Stimulated activated naive CD4-positive, alpha-beta T cell treated with Interleukin-2 at 50 U/mL for 16 hours (primary cell): ENCODE results near the gene PURB.
"Not testable (repeated sequence)": the region's sequence is repeated elsewhere in the genome, so short reads cannot be mapped to it uniquely, and the experiment has no call there.

Source experiments
- DNase-seq: peaks from one replicate; lab custom pipeline; 2025; lab: John Stamatoyannopoulos, UW

PURB gene

GRCh38 chr7:44891791-44892190 is 6.5 kb upstream of the PURB start:
- no peak for DNase-seq

DNA sequence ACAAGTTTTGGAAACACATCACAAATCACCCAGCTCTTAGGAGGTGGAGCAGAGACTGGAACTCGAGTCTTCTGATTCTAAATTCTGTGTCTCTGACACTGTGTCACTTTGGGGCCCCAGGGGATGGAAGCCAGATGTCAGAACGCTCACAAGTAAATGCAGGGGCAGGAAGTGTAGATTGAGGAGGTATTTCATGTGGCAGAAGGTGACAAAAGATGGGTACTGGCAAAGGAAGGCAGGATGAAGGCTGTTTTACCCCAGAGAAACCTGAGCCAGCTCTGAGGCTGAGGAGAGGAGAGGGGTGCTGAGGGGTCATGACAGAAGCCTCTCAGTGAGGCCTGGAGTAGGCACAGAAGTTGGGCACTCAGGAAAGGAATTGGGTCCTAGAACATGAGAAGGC is 6.0 kb upstream of the PURB start:
- DNase-seq = no peak

DNA sequence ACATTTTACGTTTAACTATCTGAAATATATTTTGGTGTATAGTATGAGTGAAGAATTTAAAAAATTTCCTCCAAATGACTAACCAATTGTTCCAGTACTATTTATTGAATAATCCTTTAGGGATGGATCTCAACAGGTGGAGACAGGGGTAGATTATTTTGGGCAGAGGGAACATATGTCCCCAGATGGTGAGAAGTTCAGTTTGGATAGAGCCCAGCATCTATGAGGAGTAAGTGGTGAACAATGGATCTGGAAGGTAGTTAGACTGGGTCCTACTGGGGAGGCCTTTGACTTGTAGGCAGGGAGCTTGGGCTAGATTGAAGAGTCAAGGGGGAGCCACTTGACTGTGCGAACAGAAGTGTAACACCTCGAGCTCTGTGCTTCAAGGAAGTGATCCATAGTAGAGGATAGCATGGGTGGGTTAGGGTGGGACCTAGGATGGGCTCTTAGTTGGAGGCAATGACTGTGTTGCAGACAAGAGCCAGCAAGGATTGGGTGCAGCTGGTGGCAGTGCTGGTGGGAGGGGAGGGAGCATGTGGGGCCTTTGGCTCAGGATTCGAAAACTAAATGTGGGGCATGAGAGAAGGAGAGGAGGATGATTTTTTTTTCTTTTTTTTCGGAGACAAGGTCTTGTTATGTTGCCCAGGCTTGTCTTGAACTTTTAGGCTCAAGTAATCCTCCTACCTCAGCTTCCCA is 3.9 kb upstream of the PURB start:
- DNase-seq = no peak

GRCh38 chr7:44887293-44887692 is 2.0 kb upstream of the PURB start:
- DNase-seq = no peak

DNA sequence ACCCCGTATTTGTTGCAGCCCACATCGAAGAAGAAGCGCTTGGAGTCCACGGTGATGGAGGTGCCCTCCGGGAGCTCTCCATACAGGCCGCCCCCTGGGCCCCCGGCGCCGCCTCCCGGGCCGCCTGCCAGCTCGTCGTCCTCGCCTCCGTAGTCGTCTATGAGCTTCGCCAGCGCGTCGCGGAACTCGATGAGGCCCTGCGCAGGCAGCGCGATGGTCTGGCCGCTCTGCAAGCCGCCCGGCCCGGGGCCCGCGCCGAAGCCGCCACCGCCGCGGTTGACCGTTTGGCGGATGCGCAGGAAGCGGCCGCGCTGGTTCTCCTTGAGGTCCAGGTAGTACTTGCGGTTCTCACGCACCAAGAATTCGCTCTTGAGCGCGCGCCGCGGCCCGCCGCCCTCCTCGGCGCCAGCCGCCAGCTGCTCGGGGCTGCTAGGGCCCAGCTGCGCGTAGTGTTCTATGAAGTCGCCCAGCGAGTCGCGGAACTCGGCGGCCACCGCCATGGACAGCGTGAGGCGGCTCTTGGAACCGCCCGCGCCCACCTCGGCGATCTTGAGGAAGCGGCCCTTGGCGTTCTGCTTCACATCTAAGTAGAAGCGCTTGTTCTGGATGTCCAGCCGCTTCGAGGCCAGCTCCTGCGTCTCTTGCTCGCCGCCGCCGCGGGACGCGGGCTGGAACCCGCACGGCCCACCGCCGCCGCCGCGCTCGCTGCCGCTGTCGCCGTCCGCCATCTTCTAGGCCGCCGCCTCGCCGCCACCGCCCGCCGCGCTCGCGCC is 523 bp downstream of the PURB start:
- DNase-seq = peak; percentile 35

DNA sequence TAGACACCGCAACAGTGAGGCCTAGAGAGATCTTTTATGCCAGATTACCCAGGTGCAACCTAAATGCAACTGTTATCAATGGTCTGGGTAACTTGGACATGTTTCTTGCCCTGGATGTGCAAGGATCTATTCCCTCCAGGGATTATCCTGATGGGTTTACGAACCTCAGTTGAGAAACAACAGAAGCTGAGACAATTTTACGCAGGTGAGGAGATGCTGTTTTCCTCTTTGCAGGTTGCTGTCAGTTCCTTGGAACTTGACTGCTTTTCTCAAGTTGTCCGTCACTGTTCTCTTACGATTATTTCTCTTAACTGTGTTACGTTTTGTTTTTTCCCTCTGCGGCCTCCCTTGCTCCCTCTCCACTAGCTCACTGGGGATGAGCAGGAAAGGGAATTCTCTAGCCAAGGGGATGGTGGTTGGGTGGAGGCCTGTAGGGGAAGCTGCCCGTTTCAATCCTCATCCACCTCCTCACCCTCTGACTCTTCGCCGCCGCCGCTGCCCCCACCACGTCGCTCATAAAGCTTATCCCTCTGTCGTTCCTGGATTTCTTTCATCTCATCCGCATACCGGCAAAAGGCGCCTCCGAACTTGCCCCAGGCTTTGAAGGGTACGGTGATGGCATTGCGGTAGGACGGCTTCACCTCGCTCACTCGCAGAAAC is 1.2 kb downstream of the PURB start:
- DNase-seq = no peak

DNA sequence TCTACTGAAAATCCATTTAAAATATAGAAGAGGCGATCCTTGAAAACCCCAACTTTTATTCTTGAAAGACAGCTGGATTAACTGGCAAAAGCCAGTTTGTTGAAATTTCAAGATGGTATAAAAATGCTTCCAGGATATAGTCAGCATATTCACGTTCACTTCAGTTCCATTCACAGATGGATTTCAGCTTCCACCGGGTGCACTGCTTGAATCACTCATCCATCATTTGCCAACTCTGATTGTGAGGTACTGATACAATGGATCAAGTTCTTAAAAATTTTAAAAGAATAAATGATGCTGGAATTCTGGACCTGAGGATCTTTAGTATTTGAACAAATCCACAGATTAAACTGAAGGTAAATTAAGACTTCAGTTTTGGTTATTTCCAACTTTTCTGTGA is 2.4 kb downstream of the PURB start:
- DNase-seq = no peak

GRCh38 chr7:44881610-44882009 is 3.7 kb downstream of the PURB start:
- DNase-seq = no peak

DNA sequence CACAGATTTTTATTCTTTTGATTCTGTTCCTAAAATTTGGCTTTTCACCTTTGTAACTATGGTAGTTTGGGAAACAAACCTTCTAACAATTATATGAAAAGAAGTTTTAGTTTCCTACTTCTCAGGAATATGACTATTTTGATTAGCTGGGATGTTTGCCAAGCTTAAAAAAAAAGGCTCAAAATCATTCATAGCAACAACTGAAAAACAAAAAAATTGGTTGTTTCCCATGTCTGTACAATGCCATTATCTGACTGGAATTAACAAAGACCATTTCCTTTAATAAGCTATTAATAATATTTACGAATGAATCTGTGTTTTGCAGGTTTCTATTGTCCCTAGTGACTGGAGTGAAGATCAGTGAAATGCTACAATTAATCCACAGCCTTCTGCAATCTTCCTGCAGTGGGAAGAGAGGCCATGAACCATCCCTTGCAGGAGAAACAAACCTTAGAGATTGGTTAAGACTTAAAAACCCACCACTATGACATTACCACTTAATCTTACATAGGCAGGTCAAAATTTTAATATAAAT is 4.2 kb downstream of the PURB start:
- no peak for DNase-seq

DNA sequence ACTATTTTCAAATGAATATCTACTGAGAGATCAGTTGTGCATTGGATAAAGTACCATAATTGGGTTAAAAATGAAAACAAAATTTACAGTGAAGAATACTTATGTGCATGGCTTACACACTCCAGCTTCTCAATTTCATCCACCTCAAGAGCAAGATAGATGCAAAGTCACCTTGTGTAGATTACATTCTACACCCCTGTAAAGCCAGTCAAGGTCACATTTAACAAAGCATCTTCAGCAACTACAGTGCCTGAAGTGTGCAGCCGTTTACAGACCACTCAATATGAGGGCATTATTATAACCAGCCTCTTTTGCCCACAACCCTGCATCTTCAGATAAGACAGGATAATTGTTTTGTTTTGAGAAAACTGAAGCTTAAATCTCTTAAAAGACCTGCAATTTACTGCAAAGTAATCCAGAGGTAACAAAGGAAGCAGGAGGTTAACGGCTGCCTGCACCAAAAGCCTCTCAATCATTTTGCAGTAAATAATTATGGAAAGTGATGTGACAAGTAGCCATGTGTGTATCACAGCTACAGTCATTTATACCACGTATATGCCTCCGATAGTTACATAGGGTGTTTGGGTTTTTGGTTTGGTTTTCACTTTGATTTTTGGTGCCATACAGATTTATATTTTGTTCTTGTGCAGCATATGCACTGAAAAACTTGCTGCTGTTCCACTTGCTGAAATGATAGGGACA is 4.9 kb downstream of the PURB start:
- no peak for DNase-seq

DNA sequence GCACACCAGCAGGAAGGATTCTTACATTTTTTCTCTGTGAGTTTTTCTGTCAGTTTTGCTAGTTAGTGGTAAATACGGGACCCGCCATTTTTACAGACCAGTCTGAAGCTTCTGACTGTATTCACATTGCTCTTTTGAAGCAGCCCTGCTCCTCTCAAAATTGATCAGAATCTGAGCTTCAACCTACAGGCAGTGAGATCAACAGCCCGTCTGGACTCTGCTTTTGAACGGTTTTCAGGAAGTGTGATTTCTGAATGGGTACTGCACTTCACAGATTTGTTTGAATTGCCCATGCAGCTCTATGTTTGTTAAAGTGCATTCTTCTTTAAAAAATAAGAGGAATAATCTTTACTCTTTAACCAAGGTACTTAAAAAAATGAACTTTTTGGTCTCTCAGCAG is 8.9 kb downstream of the PURB start:
- DNase-seq = no peak

DNA sequence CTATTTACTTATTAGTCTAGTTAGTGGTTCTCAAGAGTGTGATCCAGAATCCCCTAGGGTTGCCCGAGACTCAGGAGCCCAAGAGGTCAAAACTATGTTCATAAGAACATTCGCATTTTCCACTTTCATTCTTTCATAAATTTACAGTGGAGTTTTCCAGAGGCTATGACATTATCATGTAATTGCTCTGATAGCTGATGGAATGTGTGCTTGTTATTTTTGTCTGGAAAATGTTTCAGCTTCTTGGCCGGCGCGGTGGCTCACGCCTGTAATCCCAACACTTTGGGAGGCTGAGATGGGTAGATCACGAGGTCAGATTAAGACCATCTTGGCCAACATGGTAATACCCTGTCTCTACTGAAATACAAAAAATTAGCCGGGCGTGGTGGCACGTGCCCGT is 10.1 kb downstream of the PURB start:
- no peak for DNase-seq

- no peak for DNase-seq
These were observed 12.5 kb downstream of the PURB start for GRCh38 chr7:44872787-44873186.

- not testable (repeated sequence) for DNase-seq
These were observed 13.4 kb downstream of the PURB start for GRCh38 chr7:44871918-44872317.

DNA sequence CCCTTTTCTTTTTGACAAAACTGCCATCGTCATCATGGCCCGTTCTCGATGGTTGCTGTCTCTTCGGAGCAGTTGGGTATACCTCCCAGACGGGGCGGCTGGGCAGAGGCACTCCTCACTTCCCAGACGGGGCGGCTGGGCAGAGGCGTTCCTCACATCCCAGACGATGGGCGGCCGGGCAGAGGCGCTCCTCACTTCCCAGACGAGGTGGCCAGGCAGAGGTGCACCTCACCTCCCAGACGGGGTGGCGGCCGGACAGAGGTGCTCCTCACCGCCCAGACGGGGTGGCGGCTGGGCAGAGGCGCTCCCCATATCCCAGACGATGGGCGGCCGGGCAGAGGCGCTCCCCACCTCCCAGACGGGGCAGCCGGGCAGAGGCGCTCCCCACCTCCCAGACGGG is 14.6 kb downstream of the PURB start:
- DNase-seq = not testable (repeated sequence)

- not testable (repeated sequence) for DNase-seq
These were observed 15.0 kb downstream of the PURB start for GRCh38 chr7:44870336-44870735.

DNA sequence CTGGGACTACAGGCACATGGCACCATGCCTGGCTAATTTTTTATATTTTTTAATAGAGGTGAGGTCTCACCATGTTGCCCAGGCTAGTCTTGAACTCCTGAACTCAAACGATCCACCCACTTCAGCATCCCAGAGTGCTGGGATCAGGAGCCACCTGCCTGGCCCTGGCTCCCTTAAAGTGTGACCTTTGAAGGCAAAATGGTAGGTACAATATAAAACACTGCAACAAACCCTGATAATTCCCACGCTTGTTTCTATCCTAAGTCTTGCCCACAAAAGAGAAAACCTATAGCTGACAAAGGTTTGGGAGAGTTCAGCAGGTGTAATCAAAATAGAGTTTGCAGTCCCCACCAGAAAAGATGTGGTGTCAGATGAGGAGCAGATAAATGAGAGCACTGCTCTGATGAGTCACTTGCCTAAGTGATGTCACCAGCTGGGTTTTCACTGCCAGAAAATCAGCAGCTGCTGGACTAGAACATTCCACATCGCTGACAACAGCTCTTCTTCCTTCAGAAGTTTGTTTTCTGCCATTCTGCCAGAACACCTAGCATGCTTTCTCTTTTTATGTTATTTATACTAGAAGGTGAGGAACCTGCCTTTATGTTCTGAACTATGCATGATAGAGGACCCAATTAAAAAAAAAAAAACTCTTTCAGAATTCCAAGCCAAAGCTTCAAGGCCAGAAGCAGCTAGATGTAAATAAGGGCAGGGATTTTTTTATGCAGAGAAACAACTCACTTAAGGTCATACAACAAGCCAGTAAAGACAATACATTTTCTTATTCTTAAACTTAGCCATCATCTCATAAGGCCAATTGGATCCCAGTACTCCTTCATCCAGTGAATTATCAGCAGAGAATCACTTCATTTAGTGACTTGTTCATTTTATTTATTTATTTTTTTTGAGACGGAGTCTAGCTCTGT is 18.0 kb downstream of the PURB start:
- no peak for DNase-seq

GRCh38 chr7:44861949-44862348 is 23.4 kb downstream of the PURB start:
- DNase-seq = not testable (repeated sequence)

- DNase-seq = no peak
These were observed 27.2 kb downstream of the PURB start for GRCh38 chr7:44858161-44858560.

GRCh38 chr7:44854644-44855364 is 30.5 kb downstream of the PURB start:
- DNase-seq = no peak
